Measurements from ENCODE around the gene EPHB6. TPM values are rescaled to one million over a fixed set of nuclear protein-coding genes. Genes with fewer than 3 reads are reported as not detected.

Gene EPHB6
- total and polyA plus RNA-seq, 8 donors = 23.8 to 165 (median 28.8) TPM

DNA sequence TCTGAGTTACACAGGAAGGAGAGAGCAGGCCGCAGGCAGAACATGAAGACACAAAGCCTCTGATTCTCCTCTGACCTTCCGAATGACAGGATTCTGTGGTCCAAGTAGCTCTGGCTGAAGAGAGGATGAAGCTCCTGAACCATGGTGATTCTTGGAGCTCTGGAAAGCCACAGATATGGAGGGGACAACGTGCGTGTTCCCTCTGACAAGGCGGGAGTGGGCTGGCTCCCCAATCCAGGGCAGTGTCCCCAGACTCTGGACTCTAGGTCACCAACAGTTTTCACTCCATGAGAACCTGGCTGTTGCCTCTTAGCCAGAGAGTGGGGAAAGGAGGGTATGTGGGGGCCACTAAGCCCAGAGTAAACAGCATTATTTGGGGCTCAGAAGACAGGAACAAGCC is 38.1 kb downstream of the EPHB6 start:
- H3K4me3 ChIP-seq = no peak overlapping the region
- DNase-seq (no peak), FAIRE-seq (no peak), ATAC-seq (no peak)
- TF ChIP-seq, protein P1, sequence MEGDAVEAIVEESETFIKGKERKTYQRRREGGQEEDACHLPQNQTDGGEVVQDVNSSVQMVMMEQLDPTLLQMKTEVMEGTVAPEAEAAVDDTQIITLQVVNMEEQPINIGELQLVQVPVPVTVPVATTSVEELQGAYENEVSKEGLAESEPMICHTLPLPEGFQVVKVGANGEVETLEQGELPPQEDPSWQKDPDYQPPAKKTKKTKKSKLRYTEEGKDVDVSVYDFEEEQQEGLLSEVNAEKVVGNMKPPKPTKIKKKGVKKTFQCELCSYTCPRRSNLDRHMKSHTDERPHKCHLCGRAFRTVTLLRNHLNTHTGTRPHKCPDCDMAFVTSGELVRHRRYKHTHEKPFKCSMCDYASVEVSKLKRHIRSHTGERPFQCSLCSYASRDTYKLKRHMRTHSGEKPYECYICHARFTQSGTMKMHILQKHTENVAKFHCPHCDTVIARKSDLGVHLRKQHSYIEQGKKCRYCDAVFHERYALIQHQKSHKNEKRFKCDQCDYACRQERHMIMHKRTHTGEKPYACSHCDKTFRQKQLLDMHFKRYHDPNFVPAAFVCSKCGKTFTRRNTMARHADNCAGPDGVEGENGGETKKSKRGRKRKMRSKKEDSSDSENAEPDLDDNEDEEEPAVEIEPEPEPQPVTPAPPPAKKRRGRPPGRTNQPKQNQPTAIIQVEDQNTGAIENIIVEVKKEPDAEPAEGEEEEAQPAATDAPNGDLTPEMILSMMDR (IDR thresholded peaks at IDR 0.05) = no peak
- intact Hi-C loops (cut with DNase I) = no loop called here
- no peaks in the 10 kb centered on the region for H3K9me3 ChIP-seq
- no peaks in the 10 kb centered on the region for H3K4me1 ChIP-seq
- no peak overlapping the region for H3K27ac ChIP-seq
- H3K27me3 ChIP-seq = no peaks in the 10 kb centered on the region
- no peaks in the 10 kb centered on the region for H3K36me3 ChIP-seq
- WGBS, 2 donors = 76 to 81% methylated on average over 5 of the region's 5 CpGs

DNA sequence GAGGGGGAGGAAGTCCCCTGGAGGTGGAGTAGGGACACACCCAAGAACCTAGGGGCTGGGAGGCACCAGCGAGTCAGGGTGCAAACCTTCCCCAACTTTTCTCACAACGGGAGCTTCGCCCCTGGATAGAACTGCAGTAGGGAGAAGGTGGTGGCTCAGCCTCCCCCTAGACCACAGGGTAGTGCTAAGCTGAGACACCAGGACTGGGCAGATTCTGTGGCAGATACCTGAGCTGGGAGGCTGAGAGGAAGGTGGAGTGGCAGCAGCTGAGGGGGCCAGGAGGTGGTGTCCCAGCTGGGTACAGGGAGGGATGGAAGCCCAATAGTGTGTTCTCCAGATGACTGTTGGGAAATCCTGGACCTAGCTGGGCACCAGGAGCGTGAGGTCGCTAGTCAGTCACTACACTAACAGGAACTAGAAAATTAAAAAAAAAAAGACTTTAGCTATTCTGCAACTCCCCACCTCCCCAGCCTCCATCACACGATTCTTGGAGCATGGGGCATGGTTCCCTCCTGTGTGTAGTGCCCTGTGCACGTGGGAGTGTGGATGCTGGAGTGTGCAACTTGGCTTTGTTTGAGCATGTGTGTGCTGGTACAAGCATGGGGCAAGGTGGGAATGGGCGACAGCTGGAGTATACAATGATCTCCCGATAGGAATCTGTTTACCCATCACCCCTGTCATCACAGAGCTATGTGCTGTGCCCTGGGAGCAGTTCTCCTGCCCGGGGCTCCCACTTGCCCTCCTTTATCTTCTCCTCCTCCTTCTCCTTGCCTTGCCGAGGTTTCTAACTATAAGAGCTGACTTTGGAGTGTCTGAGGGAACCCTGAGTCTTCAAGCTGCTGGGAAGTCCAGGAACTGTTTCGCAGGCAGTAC is 39.5 kb downstream of the EPHB6 start:
- Histone ChIP-seq H3K9me3 (no peaks in the 10 kb centered on the region), H3K27ac (no peak overlapping the region), H3K4me3 (no peak overlapping the region), H3K36me3 (no peaks in the 10 kb centered on the region), H3K4me1 (peaks cover 0 to 4% (median 0%) of the 10 kb centered on the region in 3 donors), H3K27me3 (no peaks in the 10 kb centered on the region)
- TF ChIP-seq, protein P1 (IDR thresholded peaks at IDR 0.05) = no peak
- no peak for FAIRE-seq
- intact Hi-C loops (cut with DNase I) = no loop called here
- WGBS, 2 donors = 64 to 71% methylated on average over 12 of the region's 12 CpGs
- ATAC-seq = no peak
- no peak for DNase-seq

DNA sequence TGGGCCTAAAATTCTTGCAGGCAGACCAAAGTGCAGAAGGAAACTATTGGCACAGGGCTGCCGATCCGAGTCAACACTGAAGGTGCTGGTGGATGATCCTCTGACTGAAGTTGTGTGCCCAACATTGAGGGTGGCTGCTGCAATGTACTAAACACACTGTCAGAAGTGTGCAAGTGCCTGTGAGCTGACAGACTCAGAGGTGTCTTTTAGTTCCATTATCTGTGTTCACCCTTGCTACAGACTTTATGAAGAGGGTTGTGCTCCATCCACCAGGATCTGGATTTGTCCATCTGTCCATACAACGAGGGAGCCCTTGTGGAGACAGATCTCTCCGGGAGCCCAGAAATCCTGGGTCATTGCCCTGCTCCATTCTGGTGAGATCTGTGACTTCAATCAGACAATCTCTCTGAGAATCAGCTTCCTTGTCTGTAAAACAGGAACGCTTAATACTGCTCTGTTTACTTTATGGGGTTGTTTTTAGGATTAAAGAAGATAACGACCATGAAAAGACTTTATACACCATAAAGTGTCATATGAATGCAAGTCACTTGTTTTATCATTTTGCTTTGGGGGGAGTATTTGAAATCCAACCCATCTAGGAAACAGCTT is 40.2 kb downstream of the EPHB6 start:
- FAIRE-seq (no peak), DNase-seq (no peak), ATAC-seq (no peak)
- H3K27ac ChIP-seq = no peak overlapping the region
- no peaks in the 10 kb centered on the region for H3K36me3 ChIP-seq
- H3K9me3 ChIP-seq = no peaks in the 10 kb centered on the region
- no peaks in the 10 kb centered on the region for H3K27me3 ChIP-seq
- TF ChIP-seq, protein P1 (IDR thresholded peaks at IDR 0.05) = no peak
- 59 to 67% methylated on average over 6 of the region's 6 CpGs for WGBS, 2 donors
- intact Hi-C loops (cut with DNase I) = no loop called here
- H3K4me1 ChIP-seq = peaks cover 0 to 4% (median 0%) of the 10 kb centered on the region in 3 donors
- H3K4me3 ChIP-seq = no peak overlapping the region

DNA sequence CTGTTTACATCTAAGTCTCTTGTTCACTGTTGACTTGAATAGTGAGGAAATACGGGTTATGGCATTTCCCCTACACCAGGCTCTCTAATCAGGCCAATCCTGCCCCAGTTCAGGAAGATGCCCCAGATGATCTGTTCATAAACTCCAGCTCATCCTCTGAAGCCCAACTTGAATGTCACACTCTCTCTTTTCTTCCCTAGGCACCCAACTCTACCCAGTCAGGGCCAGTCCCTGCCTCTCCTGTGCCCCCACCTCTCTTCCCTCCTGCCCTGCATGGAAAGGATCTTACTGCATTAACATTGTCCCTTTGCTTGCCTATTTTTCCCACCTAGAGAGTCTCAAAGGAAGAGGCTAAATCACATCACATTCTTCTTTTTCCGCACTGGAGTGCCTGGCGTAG is 41.3 kb downstream of the EPHB6 start:
- Histone ChIP-seq H3K4me1 (peaks cover 0 to 4% (median 0%) of the 10 kb centered on the region in 3 donors), H3K36me3 (no peaks in the 10 kb centered on the region), H3K27me3 (no peaks in the 10 kb centered on the region), H3K9me3 (no peaks in the 10 kb centered on the region), H3K27ac (no peak overlapping the region), H3K4me3 (no peak overlapping the region)
- ATAC-seq = no peak
- intact Hi-C loops (cut with DNase I) = no loop called here
- DNase-seq = no peak
- TF ChIP-seq, protein P1 (IDR thresholded peaks at IDR 0.05) = no peak
- no peak for FAIRE-seq
- 93 to 96% methylated on average over 3 of the region's 3 CpGs for WGBS, 2 donors

Data from pancreas (tissue), 10 donors.